Activated T-cell treated with anti-CD3 and anti-CD28 coated beads for 24 hours (primary cell): ENCODE data around the gene KLHL13.
"Not testable (repeated sequence)": the region's sequence is repeated elsewhere in the genome, so short reads cannot be mapped to it uniquely, and the experiment has no call there.

ENCODE experiments used
- DNase-seq: peaks from one replicate; pipeline ENCODE4 v3.0.0-alpha.2; 2020; ENCODE audit warnings: low read depth

Gene KLHL13

DNA sequence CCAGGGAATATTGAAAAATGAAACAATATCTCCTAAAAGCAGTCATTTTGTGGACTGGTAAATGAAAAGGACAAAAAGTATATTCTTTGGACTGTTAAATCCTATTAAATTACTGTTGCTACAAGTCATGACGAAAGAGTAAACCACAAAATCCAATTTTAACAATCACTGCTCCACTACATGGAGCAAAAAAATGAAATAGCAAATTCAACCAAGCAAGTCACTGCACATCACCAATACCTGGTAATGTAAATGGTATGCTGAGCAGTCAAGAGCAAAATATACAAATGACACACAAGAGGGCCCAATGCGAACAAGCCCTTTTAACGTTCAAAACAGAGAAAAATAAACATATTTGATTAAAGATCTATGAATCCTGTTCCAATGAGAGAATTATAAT, 126.2 kb downstream of the KLHL13 start:
- DNase-seq, result no peak

DNA sequence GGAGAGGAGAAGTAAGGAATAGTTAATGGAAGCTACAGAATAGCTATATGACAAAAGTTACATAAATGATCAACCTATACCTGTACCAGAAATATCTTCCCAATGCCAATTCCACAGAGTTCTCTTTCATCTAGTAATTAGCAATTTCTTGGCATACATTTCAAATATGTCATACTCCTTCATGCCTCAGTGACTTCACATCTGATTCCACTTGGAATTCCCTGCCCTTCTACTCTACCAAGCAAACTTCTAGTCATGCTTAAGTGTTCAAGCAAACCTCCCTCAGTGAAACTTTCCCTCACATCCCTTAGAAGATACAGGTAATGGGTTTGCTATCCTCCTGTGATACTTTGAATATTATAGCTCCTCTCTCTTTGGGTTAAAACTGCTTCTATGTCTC, 127.1 kb downstream of the KLHL13 start:
- DNase-seq, result no peak

DNA sequence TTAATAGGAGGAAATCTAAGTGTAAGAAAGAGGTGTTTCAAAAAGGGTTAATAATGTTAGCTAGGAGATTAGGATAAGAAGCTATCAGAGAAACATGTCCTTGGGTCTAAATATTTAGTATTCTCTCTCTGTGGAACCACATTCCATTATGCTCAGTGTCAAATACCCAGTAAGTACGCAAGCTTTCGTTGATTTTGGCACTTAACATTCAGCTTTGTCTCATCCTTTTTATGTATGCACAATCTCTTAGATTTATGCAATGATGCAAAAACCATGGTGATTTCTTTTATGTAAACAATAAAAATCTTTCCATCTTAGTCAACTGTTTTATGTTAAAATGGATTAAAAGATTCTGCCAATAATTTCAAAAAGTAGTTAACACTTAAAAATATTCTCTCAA, 129.2 kb downstream of the KLHL13 start:
- no peak for DNase-seq

DNA sequence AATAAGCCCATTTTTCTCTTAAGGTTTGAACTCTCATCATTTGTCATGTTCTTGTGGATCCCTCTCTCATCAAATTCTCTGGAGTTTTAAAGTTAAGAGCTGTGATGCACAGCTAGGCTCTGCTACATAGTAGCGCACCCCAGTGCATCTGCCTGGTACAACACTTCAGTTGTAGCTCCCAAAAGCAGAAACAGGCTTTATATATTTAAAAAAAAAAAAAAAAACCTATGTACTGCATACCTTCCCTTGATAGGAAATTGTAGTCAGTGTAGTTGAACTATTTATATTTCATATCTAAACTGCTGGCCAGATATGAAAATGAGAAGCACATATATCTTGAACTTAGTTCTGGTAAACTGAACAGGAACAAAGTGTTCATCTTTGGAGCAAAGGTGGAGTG, 131.4 kb downstream of the KLHL13 start:
- no peak for DNase-seq

DNA sequence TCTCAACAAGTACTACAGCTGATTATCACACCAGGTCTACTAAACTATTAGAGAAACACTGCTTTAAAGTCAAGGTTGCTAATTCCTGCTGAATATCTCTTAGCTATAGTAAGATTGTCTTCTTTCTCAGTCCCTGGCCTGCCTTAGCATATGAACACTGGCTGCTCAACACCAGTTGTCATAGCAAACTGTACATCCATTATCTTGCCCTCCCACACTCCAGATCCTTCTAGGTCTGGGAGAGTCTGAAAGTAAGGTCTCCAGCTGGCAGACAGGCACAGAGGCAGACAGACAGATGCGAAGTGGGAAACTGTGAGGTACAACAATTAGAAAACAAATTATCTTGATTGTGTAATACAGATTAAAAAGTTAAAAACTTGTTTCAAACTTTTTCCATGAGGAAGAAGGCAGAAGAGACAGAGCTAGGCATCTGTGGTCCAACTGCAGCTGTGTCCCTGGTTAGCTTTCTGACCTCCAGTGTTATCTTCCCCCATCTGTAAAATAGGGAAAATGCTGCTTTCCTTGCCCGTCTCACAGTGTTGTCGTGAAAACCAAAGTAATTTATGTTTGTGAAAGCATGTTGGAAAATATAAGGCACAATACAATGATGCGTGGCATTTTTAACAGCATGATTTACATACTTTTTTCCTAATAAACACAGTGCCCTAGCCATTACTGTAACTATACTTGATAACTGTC, 133.8 kb downstream of the KLHL13 start:
- no peak for DNase-seq

DNA sequence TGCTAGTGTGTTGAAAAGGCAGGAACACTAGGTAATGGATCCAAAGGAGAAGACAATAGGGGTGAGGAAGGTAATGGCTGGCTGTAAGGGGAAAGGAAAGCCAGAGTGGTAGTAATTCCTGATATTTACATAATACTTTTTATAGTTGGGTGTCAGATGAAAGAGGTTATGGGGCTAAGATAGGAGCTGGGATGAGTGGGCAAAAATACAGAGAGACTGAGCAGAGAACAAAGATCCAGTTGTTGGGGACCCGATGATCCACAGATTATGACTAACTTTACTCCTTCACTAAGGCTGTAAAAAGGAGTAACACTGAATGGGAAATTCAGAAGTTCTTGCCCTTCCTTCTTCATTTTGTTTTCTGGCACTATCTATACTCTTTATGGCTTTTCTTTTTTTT, 138.2 kb downstream of the KLHL13 start:
- no peak for DNase-seq

DNA sequence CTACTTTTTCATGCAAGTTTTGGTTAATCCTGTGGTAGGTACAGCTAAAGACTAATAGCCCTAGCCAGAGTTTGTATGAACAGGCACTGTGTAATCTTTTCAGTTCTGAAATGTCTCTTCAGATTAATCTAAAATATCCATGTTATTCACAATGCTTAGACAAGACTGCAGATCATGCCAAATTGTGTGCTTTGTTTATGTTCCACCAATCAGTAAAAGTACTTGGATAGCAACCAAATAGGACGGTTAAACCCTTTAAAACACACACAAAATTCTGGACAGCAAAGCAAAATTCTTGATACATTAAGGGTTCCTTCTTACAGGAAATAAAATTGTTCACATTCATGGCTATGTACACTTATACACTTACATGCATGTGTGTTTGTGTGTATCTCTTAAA, 139.1 kb downstream of the KLHL13 start:
- no peak for DNase-seq

DNA sequence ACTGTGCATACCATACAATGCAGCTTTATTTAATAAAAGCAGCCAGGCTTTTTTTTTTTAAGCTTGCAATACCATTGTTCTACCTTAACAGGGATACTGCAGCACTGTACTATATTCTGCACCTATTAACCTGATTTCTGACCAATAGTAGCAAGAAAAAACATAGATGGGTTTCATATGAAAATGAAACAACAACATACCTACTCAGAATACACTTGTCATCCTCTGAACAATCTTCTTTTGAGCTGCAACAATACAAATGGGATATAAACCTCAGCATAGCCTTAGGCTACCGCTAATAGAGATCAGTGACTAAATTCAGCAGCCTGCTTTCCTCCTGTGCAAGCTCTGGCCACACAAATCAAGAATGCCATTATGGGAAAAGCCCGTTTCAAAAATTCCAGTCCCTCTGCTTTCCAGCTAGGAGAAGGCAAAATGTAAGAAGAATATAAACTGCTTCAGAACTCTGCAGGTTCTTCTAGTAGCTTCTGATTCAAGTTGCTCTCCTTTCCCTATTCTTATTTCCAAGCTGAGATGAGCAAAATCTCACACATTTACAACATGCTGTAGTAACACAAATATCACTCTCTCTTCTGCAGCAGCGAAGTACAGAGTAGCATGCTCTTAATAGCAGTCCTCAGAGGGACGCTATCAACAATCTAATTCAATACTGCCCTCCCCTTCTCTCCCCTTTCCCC, 143.4 kb downstream of the KLHL13 start:
- DNase-seq, result no peak

DNA sequence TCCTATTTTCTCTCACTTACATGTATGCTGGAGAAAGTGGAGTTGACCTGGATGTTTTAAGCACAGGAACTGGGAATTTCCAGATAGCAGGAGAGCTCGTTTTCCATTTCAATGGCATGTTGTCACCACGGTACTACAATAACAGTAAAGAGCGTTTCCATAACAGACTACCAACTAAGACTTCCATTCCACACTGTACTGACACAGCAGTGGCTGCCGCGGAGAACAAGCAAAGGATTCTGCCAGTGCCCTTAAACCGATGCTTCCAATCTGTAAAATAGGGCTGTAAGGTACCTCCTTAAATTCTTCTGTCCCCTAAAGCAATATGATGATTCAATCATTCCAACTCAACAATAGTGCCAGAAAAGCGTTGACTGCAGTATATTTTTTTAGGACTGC, 143.9 kb downstream of the KLHL13 start:
- DNase-seq, result no peak

DNA sequence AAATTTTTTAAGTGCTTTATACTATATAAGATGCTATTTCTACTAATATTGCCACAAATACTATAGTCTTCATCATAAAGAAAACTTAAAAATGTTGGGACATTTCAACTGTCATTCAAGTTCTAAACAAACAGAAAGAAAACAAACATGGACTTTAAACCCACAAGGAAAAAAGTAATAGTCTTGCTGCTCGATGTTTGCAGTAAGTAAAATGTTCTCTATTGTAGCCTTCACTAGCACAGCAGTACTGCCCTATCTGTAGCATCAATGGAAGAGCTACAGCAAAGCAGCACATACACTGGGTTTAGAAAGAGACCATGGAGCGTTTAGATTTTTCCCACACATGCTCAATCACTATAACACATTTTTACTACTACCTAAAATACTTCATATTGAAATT, 146.8 kb downstream of the KLHL13 start:
- no peak for DNase-seq

DNA sequence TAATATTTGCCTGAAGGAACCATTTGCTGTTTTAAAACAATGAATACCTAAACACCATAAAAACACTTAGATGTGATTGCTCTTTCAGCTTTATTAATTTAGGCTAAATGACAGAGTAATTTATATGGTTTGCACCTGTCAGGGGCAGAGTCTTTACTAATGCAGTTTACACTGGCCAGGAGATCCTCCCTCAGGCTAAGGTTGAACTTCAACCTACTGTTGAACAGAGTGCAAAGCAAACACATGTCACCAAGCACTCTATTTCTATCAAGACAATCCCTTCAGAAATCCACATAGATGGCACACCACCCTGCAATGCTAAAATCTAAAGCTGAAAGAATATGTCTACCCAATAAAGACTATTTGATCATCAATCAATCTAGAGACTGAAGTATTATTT, 147.3 kb downstream of the KLHL13 start:
- no peak for DNase-seq

DNA sequence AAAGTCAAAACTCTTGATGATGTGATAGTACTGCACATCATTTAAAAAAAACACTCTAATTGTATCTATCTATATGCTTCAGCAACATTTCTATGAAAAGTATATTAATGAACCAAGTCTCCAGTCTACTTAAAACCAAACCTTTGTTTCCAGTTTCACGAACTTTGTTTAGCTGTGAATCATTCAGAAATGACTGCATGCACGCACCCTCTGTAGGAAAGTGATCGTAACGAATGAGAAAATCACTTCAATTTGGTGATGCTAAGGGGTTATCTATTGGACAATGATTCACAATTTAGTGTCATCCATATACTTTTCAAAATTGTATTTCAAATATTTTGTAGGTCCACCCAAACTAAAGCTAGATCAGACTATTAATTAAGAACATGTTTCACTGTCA, 157.6 kb downstream of the KLHL13 start:
- no peak for DNase-seq

DNA sequence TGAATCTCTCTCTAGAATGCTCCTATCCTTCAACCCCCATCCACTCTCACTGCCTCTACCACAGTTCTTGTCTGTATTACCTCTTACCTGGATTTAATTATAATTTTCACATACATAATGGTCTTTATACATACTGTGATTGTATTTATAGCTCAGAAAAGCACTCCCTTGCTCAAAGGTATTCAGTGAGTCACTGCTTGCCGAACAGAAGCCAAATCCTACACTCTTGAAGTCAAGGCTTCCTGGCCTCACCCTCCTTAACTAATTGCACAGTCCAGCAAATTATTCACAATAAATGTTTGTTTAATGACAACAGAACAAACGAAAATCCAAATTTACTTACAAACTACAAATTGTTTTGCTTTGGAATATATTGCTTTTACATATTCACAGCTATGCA, 159.5 kb downstream of the KLHL13 start:
- no peak for DNase-seq

DNA sequence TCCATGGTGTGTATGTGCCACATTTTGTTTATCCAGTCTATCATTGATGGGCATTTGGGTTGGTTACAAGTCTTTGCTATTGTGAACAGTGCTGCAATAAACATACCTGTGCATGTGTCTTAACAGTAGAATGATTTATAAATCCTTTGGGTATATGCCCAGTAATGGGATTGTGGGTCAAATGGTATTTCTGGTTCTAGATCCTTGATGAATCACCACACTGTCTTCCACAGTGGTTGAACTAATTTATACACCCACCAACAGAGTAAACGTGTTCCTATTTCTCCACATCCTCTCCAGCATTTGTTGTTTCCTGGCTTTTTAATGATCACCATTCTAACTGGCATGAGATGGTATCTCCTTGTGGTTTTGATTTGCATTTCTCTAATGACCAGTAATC, 177.3 kb downstream of the KLHL13 start:
- not testable (repeated sequence) for DNase-seq

DNA sequence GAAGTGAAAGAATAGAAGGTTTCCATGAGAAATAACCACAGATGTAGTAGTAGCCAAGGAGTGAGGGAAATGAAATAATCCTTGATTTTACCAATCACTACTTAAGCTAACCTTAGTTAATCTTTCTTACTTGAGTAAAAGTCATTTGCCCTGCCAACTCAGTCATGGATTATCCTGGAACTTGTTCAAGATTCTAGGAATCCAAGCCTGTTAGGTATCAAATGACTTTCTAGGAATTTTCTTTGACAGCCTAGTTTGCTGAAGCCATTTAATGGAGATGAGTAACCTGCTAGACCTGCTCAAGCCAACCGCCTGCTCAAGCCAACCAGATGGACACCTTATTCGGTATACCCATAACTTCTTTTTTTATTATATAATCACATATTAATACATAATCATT, 180.5 kb downstream of the KLHL13 start:
- DNase-seq, result no peak

DNA sequence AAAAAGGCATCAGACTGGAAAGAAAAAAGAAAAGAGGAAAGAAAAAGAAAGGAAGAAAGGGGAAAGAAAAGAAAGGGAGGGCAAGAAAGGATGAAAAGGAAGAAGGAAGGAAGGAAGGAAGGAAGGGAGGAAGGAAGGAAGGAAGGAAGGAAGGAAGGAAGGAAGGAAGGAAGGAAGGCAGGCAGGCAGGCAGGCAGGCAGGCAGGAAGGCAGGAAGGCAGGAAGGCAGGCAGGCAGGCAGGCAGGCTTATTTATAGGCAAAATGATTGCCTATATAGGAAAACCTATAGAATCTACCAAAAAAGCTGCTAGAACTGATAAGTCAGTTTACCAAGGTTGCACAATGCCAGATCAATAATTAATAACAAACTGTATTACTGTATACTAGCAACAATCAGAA, 186.5 kb downstream of the KLHL13 start:
- not testable (repeated sequence) for DNase-seq

DNA sequence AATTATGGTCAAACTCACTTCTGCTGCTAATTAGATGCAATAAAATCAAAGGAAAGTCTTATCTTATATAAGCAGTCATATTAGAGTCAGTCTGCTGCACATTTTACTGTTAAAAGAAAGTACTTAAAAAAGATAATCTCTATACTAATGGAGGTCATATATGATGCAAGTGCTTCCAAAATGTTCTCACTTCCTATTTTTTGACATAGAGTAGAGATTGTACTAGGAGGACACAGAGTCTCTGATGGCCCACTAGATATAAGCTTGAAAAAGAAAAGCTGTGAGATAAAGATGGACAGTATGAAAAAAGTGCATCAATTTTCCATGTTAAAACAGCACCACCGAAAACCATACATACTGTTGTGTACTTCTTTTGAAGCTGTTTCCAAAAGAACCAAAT, 196.9 kb downstream of the KLHL13 start:
- no peak for DNase-seq

DNA sequence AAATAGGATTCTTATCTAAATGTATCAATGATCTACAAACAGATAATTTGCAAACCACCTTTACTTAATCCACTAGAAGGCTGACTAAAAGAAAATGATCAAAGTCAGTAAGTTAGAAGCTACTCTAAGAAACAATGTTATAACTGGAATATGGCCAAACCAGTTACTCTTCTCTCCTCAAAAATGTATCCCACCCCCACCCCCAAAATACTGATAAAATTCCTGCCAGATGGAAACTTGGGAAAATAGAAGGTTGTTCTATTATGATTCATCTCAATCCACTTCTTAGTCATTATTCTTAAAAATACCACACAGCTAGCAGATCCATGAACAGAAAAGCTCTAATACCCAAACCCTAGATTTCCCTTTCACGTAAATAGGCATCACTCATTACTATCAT, 206.4 kb downstream of the KLHL13 start:
- DNase-seq, result no peak

DNA sequence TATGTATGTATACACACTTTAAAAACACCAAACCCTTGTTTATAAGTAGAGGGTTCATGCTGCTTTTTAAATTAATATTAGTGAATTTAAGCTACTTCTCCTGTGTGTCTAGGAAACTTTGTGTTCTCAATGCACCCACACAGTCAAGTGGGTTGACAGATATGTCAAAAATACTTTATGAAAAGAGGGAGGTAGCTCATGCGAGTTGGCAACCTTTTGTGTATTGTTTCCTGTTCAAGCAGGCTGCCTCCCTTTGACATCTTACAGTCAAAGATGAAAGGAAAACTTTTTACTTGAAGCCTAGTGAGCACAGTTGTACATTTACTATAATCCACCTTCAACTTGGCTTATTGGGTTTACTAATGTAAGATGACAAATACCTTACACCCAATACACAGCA, 218.4 kb downstream of the KLHL13 start:
- no peak for DNase-seq

DNA sequence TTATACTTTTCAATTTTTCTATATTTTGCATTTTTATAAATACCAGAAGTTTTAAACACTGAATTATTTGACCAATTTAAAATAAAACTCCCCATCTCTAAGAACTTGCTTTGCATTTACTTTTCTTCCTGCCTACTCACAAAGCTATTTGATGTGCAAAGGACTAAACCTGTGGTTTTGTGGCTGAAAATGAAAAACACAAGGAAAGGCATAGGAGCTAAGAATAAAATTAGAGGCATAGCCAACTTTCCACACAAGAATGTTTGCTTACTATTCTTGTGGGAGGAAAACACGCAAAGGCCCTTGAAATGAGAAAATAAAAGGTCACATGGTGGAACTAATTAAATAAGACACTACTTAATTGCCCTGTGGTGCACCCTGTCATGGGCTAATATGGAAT, 221.2 kb downstream of the KLHL13 start:
- no peak for DNase-seq

DNA sequence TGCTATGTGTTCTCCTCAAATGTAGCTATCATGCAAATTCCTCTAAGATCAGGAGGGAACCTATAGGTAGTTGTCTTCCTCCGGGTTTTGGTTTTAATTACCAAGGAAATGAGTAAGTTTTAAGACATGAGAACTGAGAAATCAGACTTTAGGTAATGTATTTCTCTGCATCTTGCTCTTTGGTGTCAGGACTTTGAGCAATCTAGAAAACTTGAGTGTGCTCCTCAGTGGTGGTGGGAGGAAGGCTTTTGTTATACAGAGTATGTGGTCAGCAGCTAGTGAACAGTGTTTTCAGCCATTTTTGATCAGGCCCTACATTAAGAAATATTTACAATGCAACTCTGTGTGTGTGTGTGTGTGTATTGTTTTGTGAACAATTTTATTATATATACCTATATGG, 224.1 kb downstream of the KLHL13 start:
- no peak for DNase-seq

DNA sequence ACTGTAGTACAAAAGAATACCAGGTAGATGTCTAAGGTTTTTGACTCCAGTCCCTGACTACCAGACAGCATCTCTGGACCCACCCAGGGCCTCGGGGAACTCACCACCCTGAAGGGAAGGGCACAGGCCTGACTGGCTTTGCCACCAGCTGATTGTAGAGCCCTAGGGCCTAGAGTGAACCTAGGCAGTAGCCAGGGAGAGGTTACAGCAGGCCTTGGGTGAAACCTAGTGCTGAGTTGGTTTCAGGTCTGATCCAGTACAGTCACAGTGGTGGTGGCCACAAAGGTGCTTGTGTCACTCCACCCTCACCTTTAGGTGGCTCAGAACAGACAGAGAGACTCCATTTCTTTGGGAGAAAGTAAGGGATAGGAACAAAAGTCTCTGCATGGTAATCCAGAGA, 244.8 kb downstream of the KLHL13 start:
- no peak for DNase-seq

DNA sequence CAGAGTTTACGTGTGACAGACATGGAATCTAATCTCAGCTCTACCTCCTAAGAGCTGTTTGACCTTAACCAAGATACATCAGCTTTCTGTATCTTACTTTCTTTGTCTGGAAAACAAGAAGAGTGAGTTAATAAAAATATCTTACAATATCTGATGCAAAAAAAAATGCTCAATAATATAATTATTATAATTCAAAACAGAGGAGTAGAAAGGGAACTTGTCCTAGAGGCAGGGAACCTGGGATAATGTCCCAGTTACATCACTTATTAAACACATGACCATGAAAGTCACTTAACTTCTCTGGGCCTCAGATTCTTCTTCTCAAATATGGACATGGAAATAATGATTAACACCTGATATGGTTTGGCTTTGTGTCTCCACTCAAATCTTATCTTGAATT, 256.1 kb downstream of the KLHL13 start:
- no peak for DNase-seq

DNA sequence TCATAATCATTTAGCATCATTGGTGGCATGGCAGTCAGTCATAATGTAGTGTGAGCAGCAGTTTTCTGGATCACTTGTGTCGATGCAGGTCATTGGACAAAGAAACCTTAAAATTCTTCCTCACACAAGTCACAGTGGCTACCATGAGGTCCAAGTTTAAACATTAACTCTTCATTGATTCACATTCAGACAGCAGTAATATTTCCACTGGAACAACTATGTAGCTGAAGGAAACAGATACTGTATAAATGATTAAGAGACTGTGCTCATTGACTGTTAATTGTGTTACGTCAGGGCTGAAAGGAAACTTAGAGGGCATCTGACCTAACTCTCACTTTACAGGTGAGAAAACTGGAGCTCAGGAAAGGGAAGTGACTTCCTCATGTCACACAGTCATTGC, 261.8 kb downstream of the KLHL13 start:
- no peak for DNase-seq
